Measurements from ENCODE around the gene EMX2.

EMX2 gene

DNA sequence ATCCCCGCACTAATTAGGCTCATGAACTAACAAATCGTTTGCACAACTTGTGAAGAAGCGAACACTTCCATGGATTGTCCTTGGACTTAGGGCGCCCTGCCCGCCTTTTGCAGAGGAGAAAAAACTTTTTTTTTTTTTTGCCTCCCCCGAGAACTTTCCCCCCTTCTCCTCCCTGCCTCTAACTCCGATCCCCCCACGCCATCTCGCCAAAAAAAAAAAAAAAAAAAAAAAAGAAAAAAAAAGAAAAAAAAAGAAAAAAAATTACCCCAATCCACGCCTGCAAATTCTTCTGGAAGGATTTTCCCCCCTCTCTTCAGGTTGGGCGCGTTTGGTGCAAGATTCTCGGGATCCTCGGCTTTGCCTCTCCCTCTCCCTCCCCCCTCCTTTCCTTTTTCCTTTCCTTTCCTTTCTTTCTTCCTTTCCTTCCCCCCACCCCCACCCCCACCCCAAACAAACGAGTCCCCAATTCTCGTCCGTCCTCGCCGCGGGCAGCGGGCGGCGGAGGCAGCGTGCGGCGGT, at the start of gene EMX2:
EMX2 (plus strand) TSS at position 41 of the 519 bp plus-strand sequence. CDS start 522 bp downstream, outside the sequence.
- peak within 1 kb of the TSS; percentile 72 for H3K4me3 ChIP-seq (ENCODE audit: low read depth, low read length)
- H3K36me3 ChIP-seq (ENCODE audit: control insufficient read depth in 2 of 2, insufficient read depth in 1 of 2, low read length in 2 of 2) = no peaks in the 10 kb centered on the region
- CTCF ChIA-PET = interaction anchor here (0.6 to 2.0 kb wide), 2 partner anchors 499 to 917 kb away, joined by 3 to 6 read pairs; no protein-coding TSS in a partner anchor
- POLR2A ChIA-PET = interaction anchor here (0.6 to 1.3 kb wide), 8 partner anchors 37 to 1698 kb away, joined by 3 to 8 read pairs (median 4); no protein-coding TSS in a partner anchor
- H3K27ac ChIP-seq (ENCODE audit: extremely low read depth, low read depth, low read length) = peak within 1 kb of the TSS; percentile 87
- 0 out of 2 replicates have a peak, but pooled peaks have one; percentile 1 for TF ChIP-seq KLF7 (tag by site-specific recombination; IDR thresholded peaks at IDR 0.05; ENCODE audit: borderline replicate concordance)
- TF ChIP-seq GFI1B (tag by site-specific recombination; IDR thresholded peaks at IDR 0.05) = peak; percentile 72; the same call in 1 of the 2 replicates
- TF ChIP-seq, protein P1, sequence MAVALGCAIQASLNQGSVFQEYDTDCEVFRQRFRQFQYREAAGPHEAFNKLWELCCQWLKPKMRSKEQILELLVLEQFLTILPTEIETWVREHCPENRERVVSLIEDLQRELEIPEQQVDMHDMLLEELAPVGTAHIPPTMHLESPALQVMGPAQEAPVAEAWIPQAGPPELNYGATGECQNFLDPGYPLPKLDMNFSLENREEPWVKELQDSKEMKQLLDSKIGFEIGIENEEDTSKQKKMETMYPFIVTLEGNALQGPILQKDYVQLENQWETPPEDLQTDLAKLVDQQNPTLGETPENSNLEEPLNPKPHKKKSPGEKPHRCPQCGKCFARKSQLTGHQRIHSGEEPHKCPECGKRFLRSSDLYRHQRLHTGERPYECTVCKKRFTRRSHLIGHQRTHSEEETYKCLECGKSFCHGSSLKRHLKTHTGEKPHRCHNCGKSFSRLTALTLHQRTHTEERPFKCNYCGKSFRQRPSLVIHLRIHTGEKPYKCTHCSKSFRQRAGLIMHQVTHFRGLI (tag by site-specific recombination; IDR thresholded peaks at IDR 0.05) = 0 out of 2 replicates have a peak, but pooled peaks have one; percentile 56
- TF ChIP-seq ZNF660 (tag by site-specific recombination; IDR thresholded peaks at IDR 0.05) = peak; percentile 1; the same call in 1 of the 2 replicates
- TF ChIP-seq, protein P2, sequence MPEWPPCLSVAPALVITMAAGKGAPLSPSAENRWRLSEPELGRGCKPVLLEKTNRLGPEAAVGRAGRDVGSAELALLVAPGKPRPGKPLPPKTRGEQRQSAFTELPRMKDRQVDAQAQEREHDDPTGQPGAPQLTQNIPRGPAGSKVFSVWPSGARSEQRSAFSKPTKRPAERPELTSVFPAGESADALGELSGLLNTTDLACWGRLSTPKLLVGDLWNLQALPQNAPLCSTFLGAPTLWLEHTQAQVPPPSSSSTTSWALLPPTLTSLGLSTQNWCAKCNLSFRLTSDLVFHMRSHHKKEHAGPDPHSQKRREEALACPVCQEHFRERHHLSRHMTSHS (tag by site-specific recombination; IDR thresholded peaks at IDR 0.05) = no peak
- TF ChIP-seq, protein P3, sequence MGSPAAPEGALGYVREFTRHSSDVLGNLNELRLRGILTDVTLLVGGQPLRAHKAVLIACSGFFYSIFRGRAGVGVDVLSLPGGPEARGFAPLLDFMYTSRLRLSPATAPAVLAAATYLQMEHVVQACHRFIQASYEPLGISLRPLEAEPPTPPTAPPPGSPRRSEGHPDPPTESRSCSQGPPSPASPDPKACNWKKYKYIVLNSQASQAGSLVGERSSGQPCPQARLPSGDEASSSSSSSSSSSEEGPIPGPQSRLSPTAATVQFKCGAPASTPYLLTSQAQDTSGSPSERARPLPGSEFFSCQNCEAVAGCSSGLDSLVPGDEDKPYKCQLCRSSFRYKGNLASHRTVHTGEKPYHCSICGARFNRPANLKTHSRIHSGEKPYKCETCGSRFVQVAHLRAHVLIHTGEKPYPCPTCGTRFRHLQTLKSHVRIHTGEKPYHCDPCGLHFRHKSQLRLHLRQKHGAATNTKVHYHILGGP (tag by site-specific recombination; IDR thresholded peaks at IDR 0.05) = no peak
- TF ChIP-seq, protein P4, sequence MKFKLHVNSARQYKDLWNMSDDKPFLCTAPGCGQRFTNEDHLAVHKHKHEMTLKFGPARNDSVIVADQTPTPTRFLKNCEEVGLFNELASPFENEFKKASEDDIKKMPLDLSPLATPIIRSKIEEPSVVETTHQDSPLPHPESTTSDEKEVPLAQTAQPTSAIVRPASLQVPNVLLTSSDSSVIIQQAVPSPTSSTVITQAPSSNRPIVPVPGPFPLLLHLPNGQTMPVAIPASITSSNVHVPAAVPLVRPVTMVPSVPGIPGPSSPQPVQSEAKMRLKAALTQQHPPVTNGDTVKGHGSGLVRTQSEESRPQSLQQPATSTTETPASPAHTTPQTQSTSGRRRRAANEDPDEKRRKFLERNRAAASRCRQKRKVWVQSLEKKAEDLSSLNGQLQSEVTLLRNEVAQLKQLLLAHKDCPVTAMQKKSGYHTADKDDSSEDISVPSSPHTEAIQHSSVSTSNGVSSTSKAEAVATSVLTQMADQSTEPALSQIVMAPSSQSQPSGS (tag by site-specific recombination; IDR thresholded peaks at IDR 0.05; ENCODE audit: low read depth) = 0 out of 2 replicates have a peak, but pooled peaks have one; percentile 1
- TF ChIP-seq, protein P5, sequence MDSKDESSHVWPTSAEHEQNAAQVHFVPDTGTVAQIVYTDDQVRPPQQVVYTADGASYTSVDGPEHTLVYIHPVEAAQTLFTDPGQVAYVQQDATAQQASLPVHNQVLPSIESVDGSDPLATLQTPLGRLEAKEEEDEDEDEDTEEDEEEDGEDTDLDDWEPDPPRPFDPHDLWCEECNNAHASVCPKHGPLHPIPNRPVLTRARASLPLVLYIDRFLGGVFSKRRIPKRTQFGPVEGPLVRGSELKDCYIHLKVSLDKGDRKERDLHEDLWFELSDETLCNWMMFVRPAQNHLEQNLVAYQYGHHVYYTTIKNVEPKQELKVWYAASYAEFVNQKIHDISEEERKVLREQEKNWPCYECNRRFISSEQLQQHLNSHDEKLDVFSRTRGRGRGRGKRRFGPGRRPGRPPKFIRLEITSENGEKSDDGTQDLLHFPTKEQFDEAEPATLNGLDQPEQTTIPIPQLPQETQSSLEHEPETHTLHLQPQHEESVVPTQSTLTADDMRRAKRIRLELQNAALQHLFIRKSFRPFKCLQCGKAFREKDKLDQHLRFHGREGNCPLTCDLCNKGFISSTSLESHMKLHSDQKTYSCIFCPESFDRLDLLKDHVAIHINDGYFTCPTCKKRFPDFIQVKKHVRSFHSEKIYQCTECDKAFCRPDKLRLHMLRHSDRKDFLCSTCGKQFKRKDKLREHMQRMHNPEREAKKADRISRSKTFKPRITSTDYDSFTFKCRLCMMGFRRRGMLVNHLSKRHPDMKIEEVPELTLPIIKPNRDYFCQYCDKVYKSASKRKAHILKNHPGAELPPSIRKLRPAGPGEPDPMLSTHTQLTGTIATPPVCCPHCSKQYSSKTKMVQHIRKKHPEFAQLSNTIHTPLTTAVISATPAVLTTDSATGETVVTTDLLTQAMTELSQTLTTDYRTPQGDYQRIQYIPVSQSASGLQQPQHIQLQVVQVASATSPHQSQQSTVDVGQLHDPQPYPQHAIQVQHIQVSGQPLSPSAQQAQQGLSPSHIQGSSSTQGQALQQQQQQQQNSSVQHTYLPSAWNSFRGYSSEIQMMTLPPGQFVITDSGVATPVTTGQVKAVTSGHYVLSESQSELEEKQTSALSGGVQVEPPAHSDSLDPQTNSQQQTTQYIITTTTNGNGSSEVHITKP (tag by site-specific recombination; IDR thresholded peaks at IDR 0.05) = peak; percentile 62
- TF ChIP-seq PRDM1 (tag by site-specific recombination; IDR thresholded peaks at IDR 0.05) = peak; percentile 93
- TF ChIP-seq, protein P6, sequence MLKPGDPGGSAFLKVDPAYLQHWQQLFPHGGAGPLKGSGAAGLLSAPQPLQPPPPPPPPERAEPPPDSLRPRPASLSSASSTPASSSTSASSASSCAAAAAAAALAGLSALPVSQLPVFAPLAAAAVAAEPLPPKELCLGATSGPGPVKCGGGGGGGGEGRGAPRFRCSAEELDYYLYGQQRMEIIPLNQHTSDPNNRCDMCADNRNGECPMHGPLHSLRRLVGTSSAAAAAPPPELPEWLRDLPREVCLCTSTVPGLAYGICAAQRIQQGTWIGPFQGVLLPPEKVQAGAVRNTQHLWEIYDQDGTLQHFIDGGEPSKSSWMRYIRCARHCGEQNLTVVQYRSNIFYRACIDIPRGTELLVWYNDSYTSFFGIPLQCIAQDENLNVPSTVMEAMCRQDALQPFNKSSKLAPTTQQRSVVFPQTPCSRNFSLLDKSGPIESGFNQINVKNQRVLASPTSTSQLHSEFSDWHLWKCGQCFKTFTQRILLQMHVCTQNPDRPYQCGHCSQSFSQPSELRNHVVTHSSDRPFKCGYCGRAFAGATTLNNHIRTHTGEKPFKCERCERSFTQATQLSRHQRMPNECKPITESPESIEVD (tag by site-specific recombination; IDR thresholded peaks at IDR 0.05) = peak; percentile 73; the same call in 1 of the 2 replicates
- TF ChIP-seq ZBTB17 (tag by site-specific recombination; IDR thresholded peaks at IDR 0.05) = peak; percentile 10; the same call in 1 of the 2 replicates
- no peak for TF ChIP-seq OVOL3 (tag by site-specific recombination; IDR thresholded peaks at IDR 0.05)
- 0 out of 2 replicates have a peak, but pooled peaks have one; percentile 5 for TF ChIP-seq ZNF501 (tag by site-specific recombination; IDR thresholded peaks at IDR 0.05)
- TF ChIP-seq, protein P7, sequence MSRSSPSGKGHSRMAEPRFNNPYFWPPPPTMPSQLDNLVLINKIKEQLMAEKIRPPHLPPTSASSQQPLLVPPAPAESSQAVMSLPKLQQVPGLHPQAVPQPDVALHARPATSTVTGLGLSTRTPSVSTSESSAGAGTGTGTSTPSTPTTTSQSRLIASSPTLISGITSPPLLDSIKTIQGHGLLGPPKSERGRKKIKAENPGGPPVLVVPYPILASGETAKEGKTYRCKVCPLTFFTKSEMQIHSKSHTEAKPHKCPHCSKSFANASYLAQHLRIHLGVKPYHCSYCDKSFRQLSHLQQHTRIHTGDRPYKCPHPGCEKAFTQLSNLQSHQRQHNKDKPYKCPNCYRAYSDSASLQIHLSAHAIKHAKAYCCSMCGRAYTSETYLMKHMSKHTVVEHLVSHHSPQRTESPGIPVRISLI (tag by site-specific recombination; IDR thresholded peaks at IDR 0.05) = peak; percentile 97
- TF ChIP-seq ZNF184 (tag by site-specific recombination; IDR thresholded peaks at IDR 0.05) = 0 out of 2 replicates have a peak, but pooled peaks have one; percentile 4
- no peak for TF ChIP-seq ZNF670 (tag by site-specific recombination; IDR thresholded peaks at IDR 0.05; ENCODE audit: low read depth)
- H3K4me1 ChIP-seq (ENCODE audit: control insufficient read depth, insufficient read depth, low read length) = peaks cover 10% of the 10 kb centered on the region
- no peaks in the 10 kb centered on the region for H3K9me3 ChIP-seq (ENCODE audit: control insufficient read depth, insufficient read depth, low read depth, low read length)

Data from HEK293 (cell line).